Fibroblast of the aortic adventitia (primary cell): Measurements from ENCODE around the gene YIPF6. TPM values are rescaled to one million over a fixed set of nuclear protein-coding genes. Genes with fewer than 3 reads are reported as not detected.
"Not testable (repeated sequence)": the region's sequence is repeated elsewhere in the genome, so short reads cannot be mapped to it uniquely, and the experiment has no call there.

ENCODE experiments used
- DNase-seq: peaks from one replicate; pipeline ENCODE4 v3.0.0-alpha.2; 2010; ENCODE audit warnings: low read depth
- H3K4me3 ChIP-seq: 2 replicates; pipeline ENCODE4 v1.5.1; 2011; ENCODE audit warnings: low read depth, mild to moderate bottlenecking, control low read depth, low read length, moderate library complexity
- total RNA-seq: library from RNA; depleted of rRNA; stranded (reverse); fragments of >200 nt; gene quantifications from 2 replicates; pipeline ENCODE4 v1.2.3, GENCODE V29; 2012; ENCODE audit warnings: low replicate concordance
- TF ChIP-seq, protein P1 (sequence below): IDR thresholded peaks from 2 replicates; pipeline ENCODE4 v1.5.1; 2011; ENCODE audit warnings: mild to moderate bottlenecking, low read length, control low read depth, inconsistent platforms; ENCODE audit not compliant: insufficient read depth

The YIPF6 gene
- total RNA-seq, 1 donor: 31.7 TPM

DNA sequence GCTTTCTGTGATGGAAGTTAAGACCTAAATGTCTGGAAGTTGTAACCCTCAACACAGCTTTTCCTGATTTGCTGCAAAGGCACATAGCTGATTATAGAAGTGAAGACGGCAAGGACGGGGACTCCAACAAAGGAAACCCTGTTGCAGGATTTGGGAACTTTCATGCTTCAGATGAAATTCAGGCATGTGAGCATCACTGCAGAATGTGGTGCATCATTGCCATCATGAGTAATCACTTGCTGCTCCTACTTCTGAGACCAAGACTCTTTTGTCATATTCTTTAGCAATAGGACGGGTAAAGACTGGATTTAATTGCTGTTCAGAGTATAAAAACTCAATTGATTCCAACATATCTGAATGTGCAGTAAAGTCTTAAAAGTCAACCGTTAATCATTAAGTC is 35.8 kb downstream of the YIPF6 start:
- no peak for DNase-seq
- no peak overlapping the region for H3K4me3 ChIP-seq
- TF ChIP-seq, protein P1, sequence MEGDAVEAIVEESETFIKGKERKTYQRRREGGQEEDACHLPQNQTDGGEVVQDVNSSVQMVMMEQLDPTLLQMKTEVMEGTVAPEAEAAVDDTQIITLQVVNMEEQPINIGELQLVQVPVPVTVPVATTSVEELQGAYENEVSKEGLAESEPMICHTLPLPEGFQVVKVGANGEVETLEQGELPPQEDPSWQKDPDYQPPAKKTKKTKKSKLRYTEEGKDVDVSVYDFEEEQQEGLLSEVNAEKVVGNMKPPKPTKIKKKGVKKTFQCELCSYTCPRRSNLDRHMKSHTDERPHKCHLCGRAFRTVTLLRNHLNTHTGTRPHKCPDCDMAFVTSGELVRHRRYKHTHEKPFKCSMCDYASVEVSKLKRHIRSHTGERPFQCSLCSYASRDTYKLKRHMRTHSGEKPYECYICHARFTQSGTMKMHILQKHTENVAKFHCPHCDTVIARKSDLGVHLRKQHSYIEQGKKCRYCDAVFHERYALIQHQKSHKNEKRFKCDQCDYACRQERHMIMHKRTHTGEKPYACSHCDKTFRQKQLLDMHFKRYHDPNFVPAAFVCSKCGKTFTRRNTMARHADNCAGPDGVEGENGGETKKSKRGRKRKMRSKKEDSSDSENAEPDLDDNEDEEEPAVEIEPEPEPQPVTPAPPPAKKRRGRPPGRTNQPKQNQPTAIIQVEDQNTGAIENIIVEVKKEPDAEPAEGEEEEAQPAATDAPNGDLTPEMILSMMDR: no peak

DNA sequence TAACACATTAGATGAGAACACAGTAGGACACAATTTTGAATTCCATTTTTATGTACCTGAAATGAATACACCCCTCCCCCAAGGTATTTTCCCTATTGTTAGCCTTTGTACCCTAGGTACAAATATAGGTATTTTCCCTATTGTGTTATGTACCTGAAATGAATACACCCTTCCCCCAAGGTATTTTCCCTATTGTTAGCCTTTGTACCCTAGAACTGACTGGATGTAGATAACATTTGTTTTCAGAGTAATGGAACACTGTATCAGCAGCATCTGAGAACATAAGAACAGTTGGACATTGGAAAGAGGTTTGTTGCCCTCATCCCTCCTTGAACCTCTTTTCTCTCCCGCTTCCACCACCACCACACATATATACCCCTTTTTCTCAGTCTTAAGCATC is 37.6 kb downstream of the YIPF6 start:
- H3K4me3 ChIP-seq: no peak overlapping the region
- TF ChIP-seq, protein P1: no peak
- no peak for DNase-seq

DNA sequence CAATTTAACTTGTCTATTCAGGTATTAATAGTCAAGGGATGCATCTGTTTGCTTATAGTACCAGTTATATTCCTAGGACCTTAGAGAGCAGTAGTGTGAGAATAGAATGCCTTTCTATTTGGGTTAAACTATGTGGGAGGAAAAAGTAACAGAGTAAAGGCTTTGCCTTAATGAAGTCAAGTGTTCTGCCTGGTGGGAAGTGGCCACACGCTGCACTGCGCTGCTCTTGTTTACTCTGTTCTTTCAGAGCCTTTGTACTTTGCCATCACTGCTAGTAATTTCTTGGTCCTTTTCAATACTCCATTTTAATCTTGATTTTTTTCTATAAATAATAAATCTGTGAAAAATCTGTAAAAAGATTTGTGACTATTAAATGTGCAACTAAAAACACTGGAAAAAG is 38.0 kb downstream of the YIPF6 start:
- no peak overlapping the region for H3K4me3 ChIP-seq
- no peak for DNase-seq
- TF ChIP-seq, protein P1: no peak

DNA sequence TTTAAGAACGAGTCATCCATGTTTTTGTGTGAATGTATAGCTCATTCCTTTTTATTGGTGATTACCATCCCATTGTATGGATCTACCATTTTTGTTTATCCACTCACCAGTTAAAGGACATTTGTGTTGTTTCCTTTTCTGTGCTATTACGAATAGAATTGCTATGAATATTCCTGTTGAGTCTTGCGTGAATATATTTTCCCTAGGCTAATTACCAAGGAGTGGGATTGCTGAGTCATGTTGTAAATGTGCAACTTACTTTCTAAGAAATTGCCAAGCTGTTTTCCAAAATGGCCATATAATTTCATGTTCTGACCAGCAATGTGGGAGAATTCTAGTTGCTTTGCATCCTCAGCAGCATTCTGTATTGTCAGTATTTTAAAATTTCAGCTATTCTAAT is 51.3 kb downstream of the YIPF6 start:
- DNase-seq: no peak
- TF ChIP-seq, protein P1: no peak
- no peak overlapping the region for H3K4me3 ChIP-seq

DNA sequence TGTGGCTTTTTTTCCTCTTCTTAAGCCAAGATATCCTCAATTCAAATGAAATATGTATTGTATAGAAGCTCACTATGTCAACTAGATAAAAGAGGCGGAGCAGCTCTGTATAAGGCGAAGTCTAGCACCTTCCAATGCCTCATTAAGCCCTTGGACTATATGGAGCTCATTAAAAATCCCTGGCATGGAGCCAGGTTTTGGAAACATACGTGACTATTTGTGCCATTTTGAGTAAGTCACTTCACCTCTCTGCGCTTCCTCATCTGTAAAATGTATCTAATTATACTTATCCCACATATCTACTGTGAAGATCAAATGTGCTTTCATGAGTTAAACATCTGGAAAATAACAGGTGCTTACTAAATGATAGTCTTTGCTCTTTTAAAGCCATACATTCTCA is 57.2 kb downstream of the YIPF6 start:
- TF ChIP-seq, protein P1: no peak
- no peak for DNase-seq
- H3K4me3 ChIP-seq: no peak overlapping the region

DNA sequence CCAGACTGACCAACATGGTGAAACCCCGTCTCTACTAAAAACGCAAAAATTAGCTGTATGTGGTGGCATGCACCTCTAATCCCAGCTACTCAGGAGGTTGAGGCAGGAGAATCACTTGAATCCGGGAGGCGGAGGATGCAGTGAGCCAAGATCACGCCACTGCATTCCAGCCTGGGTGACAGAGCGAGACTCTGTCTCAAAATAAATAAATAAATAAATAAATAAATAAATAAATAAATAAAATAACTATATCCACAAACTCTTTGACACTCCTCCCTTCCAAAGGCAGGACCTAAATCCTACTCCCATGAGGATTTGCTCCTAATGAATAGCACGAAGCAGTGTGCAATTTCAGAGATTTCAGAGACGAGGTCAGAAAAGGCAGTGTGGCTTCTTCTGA is 58.3 kb downstream of the YIPF6 start:
- not testable (repeated sequence) for H3K4me3 ChIP-seq, DNase-seq

DNA sequence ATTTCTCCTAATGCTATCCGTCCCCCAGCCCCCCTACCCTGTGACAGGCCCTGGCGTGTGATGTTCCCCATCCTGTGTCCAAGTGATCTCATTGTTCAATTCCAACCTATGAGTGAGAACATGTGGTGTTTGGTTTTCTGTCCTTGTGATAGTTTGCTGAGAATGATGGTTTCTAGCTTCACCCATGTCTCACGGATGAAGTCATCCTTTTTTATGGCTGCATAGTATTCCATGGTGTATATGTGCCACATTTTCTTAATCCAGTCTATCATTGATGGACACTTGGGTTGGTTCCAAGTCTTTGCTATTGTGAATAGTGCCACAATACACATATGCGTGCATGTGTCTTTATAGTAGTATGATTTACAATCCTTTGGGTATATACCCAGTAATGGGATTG is 61.1 kb downstream of the YIPF6 start:
- not testable (repeated sequence) for H3K4me3 ChIP-seq, DNase-seq

DNA sequence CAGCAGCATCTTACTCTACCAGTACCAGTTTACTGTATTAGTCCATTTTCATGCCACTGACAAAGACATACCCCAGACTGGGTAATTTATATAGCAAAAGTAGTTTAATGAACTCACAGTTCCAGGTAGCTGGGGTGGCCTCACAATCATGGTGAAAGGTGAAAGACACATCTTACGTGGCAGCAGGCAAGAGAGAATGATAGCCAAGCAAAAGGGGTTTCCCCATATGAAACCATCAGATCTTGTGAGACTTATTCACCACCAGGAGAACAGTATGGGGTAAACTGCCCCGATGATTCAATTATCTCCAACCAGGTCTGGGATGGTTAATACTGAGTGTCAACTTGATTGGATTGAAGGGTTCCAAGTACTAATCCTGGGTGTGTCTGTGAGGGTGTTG is 69.3 kb downstream of the YIPF6 start:
- no peak for DNase-seq
- H3K4me3 ChIP-seq: no peak overlapping the region
- TF ChIP-seq, protein P1: no peak
